ENCODE data around the gene SMDT1. TPM values are rescaled to one million over a fixed set of nuclear protein-coding genes. Genes with fewer than 3 reads are reported as not detected.
A peak's percentile ranks its signal among the peaks of the same experiment; 100 is the strongest.
"Not testable (repeated sequence)": the region's sequence is repeated elsewhere in the genome, so short reads cannot be mapped to it uniquely, and the experiment has no call there.

SMDT1 gene
- total RNA-seq, 1 experiment from 2014 or later: 44.6 TPM

DNA sequence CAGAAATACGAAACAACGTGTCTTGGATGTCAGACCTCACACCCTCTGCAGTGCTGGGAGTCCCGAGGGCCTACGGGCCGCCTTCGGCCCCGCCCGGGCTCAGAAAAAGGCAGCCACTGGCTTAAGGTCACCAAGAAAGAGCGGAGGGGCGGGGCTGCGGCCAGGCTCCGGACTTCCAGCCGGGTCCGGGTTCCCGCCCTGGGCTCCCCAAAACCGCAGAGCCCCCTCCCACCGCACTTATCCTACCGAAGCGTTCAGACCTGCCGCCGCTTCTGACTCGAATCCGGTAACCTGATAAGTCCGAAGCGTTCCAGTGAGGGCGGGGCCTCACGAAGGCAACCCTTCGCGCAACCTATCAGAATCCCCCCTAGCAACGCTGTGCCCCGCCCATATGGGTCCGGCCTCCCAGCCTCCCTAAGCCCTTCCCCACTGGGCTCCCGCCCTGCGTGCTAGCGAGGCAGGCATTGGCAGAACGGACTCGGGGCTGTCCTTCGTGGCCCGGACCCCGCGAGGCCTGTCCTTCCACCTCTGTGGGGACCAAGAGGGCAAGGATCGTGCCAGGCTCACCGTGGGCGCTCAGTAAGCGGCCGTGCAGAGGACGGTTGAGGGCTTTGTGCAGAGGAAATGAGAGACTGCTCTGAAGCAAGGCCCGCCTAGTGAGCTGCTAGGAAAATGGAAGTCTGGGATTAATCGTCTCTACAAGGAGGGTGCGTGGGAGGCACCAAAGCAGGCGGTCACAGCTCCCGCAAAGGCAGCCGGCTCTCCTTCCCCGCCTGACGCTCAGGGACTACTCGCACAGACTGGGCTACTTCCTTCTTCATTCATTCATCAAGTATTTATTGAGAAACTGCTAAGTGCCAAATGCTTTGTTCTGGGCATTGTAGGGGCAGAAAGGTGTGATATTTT is 8.7 kb upstream of the SMDT1 start, which contains the start of gene NAGA:
Gene NAGA (minus strand): TSS at position 296 of the 906 bp plus-strand sequence. CDS start 515 bp downstream, outside the sequence.
- peak within 1 kb of the TSS; percentile 59 to 78 for H3K4me3 ChIP-seq (ENCODE audit: low read depth in 2 of 2, low read length in 2 of 2)
- DNase-seq (ENCODE audit: low read depth, low spot score) (no peak), ATAC-seq (peak; percentile 98)
- no peaks in the 10 kb centered on the region for H3K4me1 ChIP-seq (ENCODE audit: control insufficient read depth, insufficient read depth, low read length)
- H3K9me3 ChIP-seq (ENCODE audit: control insufficient read depth, insufficient read depth, low read depth, low read length): no peaks in the 10 kb centered on the region
- in situ Hi-C loops (cut with HindIII; ENCODE audit: low pct_unique_long_range_greater_than_20kb, low sequenced_read_pairs): no loop called here
- TF ChIP-seq SIN3A (IDR thresholded peaks at IDR 0.05; ENCODE audit: borderline replicate concordance, insufficient read depth, low read depth, low read length) (0 out of 2 replicates have a peak, but pooled peaks have one; percentile 62), POLR2AphosphoS5 (IDR thresholded peaks at IDR 0.05; ENCODE audit: low read depth, low read length) (peak; percentile 58), TCF7L2 (IDR thresholded peaks at IDR 0.05; ENCODE audit: low read depth, low read length) (no peak)
- TF ChIP-seq, protein P1, sequence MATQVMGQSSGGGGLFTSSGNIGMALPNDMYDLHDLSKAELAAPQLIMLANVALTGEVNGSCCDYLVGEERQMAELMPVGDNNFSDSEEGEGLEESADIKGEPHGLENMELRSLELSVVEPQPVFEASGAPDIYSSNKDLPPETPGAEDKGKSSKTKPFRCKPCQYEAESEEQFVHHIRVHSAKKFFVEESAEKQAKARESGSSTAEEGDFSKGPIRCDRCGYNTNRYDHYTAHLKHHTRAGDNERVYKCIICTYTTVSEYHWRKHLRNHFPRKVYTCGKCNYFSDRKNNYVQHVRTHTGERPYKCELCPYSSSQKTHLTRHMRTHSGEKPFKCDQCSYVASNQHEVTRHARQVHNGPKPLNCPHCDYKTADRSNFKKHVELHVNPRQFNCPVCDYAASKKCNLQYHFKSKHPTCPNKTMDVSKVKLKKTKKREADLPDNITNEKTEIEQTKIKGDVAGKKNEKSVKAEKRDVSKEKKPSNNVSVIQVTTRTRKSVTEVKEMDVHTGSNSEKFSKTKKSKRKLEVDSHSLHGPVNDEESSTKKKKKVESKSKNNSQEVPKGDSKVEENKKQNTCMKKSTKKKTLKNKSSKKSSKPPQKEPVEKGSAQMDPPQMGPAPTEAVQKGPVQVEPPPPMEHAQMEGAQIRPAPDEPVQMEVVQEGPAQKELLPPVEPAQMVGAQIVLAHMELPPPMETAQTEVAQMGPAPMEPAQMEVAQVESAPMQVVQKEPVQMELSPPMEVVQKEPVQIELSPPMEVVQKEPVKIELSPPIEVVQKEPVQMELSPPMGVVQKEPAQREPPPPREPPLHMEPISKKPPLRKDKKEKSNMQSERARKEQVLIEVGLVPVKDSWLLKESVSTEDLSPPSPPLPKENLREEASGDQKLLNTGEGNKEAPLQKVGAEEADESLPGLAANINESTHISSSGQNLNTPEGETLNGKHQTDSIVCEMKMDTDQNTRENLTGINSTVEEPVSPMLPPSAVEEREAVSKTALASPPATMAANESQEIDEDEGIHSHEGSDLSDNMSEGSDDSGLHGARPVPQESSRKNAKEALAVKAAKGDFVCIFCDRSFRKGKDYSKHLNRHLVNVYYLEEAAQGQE (IDR thresholded peaks at IDR 0.05; ENCODE audit: insufficient read depth in 1 of 2, low read depth in 2 of 2, low read length in 1 of 2): no peak
- TF ChIP-seq, protein P2, sequence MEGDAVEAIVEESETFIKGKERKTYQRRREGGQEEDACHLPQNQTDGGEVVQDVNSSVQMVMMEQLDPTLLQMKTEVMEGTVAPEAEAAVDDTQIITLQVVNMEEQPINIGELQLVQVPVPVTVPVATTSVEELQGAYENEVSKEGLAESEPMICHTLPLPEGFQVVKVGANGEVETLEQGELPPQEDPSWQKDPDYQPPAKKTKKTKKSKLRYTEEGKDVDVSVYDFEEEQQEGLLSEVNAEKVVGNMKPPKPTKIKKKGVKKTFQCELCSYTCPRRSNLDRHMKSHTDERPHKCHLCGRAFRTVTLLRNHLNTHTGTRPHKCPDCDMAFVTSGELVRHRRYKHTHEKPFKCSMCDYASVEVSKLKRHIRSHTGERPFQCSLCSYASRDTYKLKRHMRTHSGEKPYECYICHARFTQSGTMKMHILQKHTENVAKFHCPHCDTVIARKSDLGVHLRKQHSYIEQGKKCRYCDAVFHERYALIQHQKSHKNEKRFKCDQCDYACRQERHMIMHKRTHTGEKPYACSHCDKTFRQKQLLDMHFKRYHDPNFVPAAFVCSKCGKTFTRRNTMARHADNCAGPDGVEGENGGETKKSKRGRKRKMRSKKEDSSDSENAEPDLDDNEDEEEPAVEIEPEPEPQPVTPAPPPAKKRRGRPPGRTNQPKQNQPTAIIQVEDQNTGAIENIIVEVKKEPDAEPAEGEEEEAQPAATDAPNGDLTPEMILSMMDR (IDR thresholded peaks at IDR 0.05): no peak
- intact Hi-C loops (cut with micrococcal nuclease; ENCODE audit: unreplicated experiment): loop anchor here (5.0 kb wide), 1 partner anchor 103 kb away; the partner anchor contains the start of gene SEPTIN3
- no TSS peak for BruUV-seq (replicated peaks)
- no peaks in the 10 kb centered on the region for H3K36me3 ChIP-seq (ENCODE audit: control insufficient read depth, insufficient read depth, low read length)
- ChIA-PET CTCF (no interaction called here), POLR2A (no interaction called here)
- peak within 1 kb of the TSS; percentile 77 for H3K27ac ChIP-seq (ENCODE audit: low read length)
- H3K27me3 ChIP-seq (ENCODE audit: control insufficient read depth, insufficient read depth, low read length): no peaks in the 10 kb centered on the region

DNA sequence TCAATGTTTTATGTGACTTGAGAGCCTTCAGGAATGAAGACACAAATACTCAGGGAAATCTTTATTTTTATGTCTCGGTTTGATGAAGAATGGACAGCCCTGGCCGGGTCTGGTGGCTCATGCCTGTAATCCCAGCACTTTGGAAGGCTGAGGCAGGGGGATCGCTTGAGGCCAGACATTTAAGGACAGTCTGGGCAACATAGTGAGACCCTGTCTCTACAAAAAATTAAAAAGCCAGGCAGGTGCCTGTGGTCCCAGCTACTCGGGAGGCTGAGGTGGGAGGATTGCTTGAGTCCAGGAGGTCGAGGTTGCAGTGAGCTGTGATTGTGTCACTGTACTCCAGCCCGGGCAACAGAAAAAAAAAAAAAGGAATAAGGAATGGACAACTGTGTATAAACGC is 8.0 kb upstream of the SMDT1 start:
- ATAC-seq; POLR2A ChIA-PET; H3K4me1 ChIP-seq (ENCODE audit: control insufficient read depth, insufficient read depth, low read length); DNase-seq (ENCODE audit: low read depth, low spot score); in situ Hi-C loops (cut with HindIII; ENCODE audit: low pct_unique_long_range_greater_than_20kb, low sequenced_read_pairs); H3K36me3 ChIP-seq (ENCODE audit: control insufficient read depth, insufficient read depth, low read length); CTCF ChIA-PET; H3K9me3 ChIP-seq (ENCODE audit: control insufficient read depth, insufficient read depth, low read depth, low read length); BruUV-seq (replicated peaks); H3K27me3 ChIP-seq (ENCODE audit: control insufficient read depth, insufficient read depth, low read length): not testable (repeated sequence)
- intact Hi-C loops (cut with micrococcal nuclease; ENCODE audit: unreplicated experiment): loop anchor here (5.0 kb wide), 1 partner anchor 104 kb away; the partner anchor contains the start of gene SEPTIN3
- Histone ChIP-seq H3K27ac (ENCODE audit: low read length) (peak overlapping the region; percentile 77), H3K4me3 (ENCODE audit: low read depth in 2 of 2, low read length in 2 of 2) (peak overlapping the region; percentile 59 to 78; a peak in 3 of 4 replicates)
